Peyer's patch (tissue), 4 donors: ENCODE measurements around the gene CARNS1. TPM values are rescaled to one million over a fixed set of nuclear protein-coding genes. Genes with fewer than 3 reads are reported as not detected.

Experiments used
- DNase-seq, 3 donors: peaks; one replicate each; pipeline ENCODE4 v3.0.0-alpha.2; 2017 to 2019
- H3K27ac ChIP-seq, 4 donors: fragments of 200-600 bp; sonication (generic); one replicate each; pipeline ENCODE4 v1.5.1; 2016 to 2019
- H3K27me3 ChIP-seq, 2 donors: fragments of 200-600 bp; sonication (generic); one replicate each; pipeline ENCODE4 v1.5.1; 2019
- H3K36me3 ChIP-seq, 3 donors: fragments of 200-600 bp; sonication (generic); one replicate each; pipeline ENCODE4 v1.5.1; 2016 to 2019
- H3K4me1 ChIP-seq, 4 donors: fragments of 200-600 bp; sonication (generic); one replicate each; pipeline ENCODE4 v1.5.1; 2016 to 2019
- H3K4me3 ChIP-seq, 4 donors: fragments of 200-600 bp; sonication (generic); 1 replicate in 3 of 4; 2 replicates in 1 of 4; pipeline ENCODE4 v1.5.1; 2016 to 2019; ENCODE audit warnings: mild to moderate bottlenecking in 1 of 4
- H3K9me3 ChIP-seq, 4 donors: fragments of 200-600 bp; sonication (generic); one replicate each; pipeline ENCODE4 v1.5.1; 2016 to 2019; ENCODE audit warnings: mild to moderate bottlenecking in 1 of 4
- CTCF ChIP-seq, 6 experiments: fragments of 450-650 bp in 4 of 6; fragments of 200-600 bp in 2 of 6; sonication (generic) in 1 of 6; IDR thresholded peaks; one replicate each; pipeline ENCODE4 v1.5.1; 2017 to 2019; ENCODE audit warnings: antibody characterized with exemption in 6 of 6, mild to moderate bottlenecking in 3 of 6, moderate library complexity in 1 of 6
- POLR2A ChIP-seq, 2 donors: fragments of 450-650 bp; IDR thresholded peaks; one replicate each; pipeline ENCODE4 v1.5.1; 2017; ENCODE audit warnings: antibody characterized with exemption in 2 of 2, mild to moderate bottlenecking in 2 of 2, moderate library complexity in 2 of 2
- total RNA-seq, 4 donors: library from RNA; depleted of rRNA; stranded (reverse); fragments of >200 nt; gene quantifications; one replicate each; pipeline ENCODE4 v1.1.0, GENCODE V29; 2016

The CARNS1 gene
- total RNA-seq, 4 donors from 2014 or later: 0.54 to 1.2 (median 0.83) TPM; not detected in 1

- H3K27me3 ChIP-seq: no peaks in the 10 kb centered on the region
- no peaks in the 10 kb centered on the region for H3K9me3 ChIP-seq
- TF ChIP-seq POLR2A (IDR thresholded peaks at IDR 0.05): no peak
- TF ChIP-seq CTCF (IDR thresholded peaks at IDR 0.05): peak; percentile 37 to 58 (median 48)
- peak in 2 of 3 donors; percentile 62 to 74 for DNase-seq
- H3K36me3 ChIP-seq: no peaks in the 10 kb centered on the region
- H3K27ac ChIP-seq: peak overlapping the region; percentile 32 to 95 (median 92)
- H3K4me1 ChIP-seq: peaks cover 3 to 71% (median 30%) of the 10 kb centered on the region in 4 donors
- H3K4me3 ChIP-seq: peak overlapping the region; percentile 79 to 95 (median 89)
Measured at GRCh38 chr11:67371189-67371910, 44.1 kb upstream of the CARNS1 start.

DNA sequence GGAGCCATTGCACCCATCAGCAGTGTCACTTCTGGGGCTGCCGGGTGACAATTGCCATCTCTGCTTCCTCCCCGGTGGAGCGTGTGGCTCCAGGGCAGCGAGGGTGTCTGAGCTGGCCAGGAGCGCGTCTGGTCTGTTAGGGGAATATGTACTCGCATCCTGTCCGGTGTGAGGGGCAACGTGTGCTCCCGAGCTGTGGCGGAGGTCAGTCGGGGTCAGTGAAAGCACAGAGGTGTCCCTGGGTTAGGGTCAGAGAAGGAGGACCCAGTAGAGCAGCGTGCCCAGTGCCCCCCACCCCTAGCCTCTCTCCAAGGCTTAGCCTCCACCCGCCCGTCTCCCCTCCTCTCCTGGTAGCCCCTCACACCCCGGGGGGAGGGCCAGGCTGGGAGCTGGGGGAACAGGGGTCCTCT is 43.6 kb upstream of the CARNS1 start:
- DNase-seq: no peak
- H3K9me3 ChIP-seq: no peaks in the 10 kb centered on the region
- H3K27ac ChIP-seq: peak overlapping the region; percentile 90 to 96 (median 94)
- peaks cover 3 to 66% (median 27%) of the 10 kb centered on the region in 4 donors for H3K4me1 ChIP-seq
- no peaks in the 10 kb centered on the region for H3K27me3 ChIP-seq
- TF ChIP-seq POLR2A (IDR thresholded peaks at IDR 0.05): no peak
- no peak for TF ChIP-seq CTCF (IDR thresholded peaks at IDR 0.05)
- no peaks in the 10 kb centered on the region for H3K36me3 ChIP-seq
- peak overlapping the region; percentile 79 to 95 (median 89) for H3K4me3 ChIP-seq

DNA sequence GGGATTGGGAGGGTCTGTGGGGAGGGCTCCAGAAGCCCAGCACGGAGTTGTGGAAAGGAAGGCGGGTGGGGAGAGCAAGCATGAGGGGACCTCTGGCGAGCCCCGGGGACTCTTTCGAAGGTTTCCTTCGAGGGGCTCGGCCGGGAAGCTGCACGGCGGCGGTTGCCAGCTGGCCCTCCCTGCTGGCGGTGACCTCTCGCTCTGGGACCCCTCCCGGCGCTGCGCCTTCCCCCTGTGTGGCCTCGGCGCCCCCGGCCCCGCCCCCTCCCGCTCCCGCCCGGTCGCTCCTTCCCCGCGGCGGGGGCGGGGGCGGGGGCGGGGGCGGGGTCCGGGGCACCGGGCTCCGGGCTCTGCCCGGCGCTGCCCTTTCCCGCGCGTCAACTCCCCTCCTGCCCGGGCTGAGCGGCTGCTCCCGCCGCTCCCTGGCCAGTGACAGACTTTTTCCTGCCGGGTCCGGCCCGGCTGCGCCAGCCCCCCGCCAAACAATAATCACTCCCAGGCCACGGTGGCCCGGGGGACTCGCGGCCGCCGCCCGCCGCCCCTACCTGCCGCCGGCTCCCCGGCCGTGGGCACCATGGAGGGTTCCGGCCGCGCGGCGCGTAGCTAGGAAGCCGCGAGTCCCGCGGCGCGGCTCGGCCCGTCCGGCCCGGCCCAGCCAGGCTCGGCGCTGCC is 43.0 kb upstream of the CARNS1 start:
- no peaks in the 10 kb centered on the region for H3K36me3 ChIP-seq
- peak in 2 of 3 donors; percentile 57 to 68 for DNase-seq
- H3K27me3 ChIP-seq: no peaks in the 10 kb centered on the region
- peaks cover 3 to 60% (median 26%) of the 10 kb centered on the region in 4 donors for H3K4me1 ChIP-seq
- peak overlapping the region; percentile 79 to 95 (median 89) for H3K4me3 ChIP-seq
- TF ChIP-seq POLR2A (IDR thresholded peaks at IDR 0.05) (no peak), CTCF (IDR thresholded peaks at IDR 0.05) (no peak)
- H3K27ac ChIP-seq: peak overlapping the region; percentile 90 to 96 (median 94)
- no peaks in the 10 kb centered on the region for H3K9me3 ChIP-seq

- Histone ChIP-seq H3K9me3 (no peaks in the 10 kb centered on the region), H3K36me3 (no peaks in the 10 kb centered on the region), H3K4me3 (peak within 1 kb of the TSS; percentile 79 to 95 (median 89)), H3K4me1 (peaks cover 3 to 56% (median 26%) of the 10 kb centered on the region in 4 donors), H3K27ac (peak within 1 kb of the TSS; percentile 90 to 96 (median 94)), H3K27me3 (no peaks in the 10 kb centered on the region)
- TF ChIP-seq CTCF (IDR thresholded peaks at IDR 0.05) (no peak), POLR2A (IDR thresholded peaks at IDR 0.05) (peak in 1 of 2 donors; percentile 8)
- peak; percentile 49 to 81 (median 76) for DNase-seq
Measured at GRCh38 chr11:67372993-67373647, 42.4 kb upstream of the CARNS1 start, which contains the start of gene CLCF1. Gene CLCF1, minus strand, starts transcription at chr11:67373598. Its CDS starts 59 bp downstream, at chr11:67373539.
